ENCODE measurements around the gene SGPL1.

The SGPL1 gene

DNA sequence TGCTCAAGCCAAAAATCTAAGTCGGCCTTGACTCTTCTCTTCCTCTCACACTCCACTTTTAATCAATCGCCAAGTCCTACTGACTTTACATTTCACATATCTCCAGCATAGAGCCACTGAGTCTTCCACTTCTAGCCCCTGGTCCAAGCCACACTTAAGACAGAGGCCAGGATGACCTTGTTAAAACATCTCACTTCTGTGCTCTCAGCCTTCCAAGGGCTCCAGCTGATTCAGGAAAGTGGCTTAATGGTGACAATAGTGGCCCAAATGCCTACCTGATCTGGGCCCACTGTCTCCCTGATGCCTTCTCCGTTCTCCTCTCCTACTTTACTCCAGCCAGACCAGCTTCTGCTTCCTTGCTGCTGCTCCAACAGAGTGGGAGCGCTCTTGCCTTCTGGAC, 35.0 kb upstream of the SGPL1 start:
- no peak for DNase-seq (ENCODE audit: low read depth)

DNA sequence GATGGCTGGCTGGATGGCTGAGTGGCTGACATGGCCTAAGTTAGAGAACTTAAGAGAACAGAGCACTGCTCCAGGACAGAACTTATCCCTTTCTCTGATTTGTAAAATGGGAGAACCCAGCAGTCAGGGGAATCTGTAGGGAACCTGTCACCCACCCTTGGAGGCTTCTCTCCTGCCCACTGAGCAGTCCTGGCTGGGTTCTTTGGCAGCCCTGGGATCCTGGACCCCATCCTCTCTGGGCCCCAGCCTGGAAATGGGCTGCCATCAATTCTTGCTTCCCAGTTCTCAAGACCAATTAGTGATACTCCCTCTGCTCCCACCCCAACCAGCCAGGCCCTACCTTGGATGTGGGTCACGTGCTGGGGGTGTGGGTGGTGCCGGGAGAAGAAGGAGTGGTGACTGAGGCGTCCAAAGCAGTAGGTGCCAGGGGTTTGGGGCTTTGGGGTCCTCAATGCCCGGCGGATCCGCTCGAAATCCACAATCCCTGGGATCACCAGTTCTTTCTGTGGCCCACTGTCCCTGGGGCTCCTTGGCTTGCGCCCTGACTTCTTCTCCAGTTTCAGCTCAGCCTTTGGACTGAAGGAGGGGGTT, 34.2 kb upstream of the SGPL1 start:
- DNase-seq (ENCODE audit: low read depth): no peak

DNA sequence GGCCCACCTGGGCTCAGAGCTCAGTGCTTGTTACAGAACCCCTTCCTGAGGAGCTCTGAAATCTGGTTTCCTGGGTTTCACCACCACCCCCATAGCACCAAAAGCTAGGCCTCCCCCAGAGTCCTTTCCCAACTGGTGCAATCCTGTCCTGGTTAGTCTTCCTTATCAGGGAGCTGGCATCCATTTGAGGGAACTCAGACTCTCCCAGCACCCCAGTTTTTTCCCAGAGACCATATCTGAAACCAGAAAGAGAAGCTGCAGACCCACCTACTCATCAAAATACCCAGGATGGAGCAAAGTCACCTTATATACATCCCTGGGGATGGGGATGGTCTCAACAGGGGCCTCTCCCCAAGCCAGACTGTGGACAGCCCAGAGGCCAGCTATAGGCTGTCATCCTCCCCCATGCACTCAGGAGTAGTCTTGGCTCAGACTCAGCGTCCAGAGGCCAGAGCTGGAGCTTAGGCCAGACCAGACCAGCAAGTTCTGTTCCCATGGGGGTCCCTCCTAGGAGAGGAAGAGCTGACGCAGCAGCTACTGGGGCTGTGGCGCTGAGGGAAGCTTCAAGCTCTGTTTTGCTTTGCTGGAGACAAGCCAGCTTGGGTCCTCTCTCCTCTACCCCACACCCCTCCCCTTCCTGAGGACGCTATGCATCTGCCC, 33.5 kb upstream of the SGPL1 start:
- DNase-seq (ENCODE audit: low read depth): no peak

DNA sequence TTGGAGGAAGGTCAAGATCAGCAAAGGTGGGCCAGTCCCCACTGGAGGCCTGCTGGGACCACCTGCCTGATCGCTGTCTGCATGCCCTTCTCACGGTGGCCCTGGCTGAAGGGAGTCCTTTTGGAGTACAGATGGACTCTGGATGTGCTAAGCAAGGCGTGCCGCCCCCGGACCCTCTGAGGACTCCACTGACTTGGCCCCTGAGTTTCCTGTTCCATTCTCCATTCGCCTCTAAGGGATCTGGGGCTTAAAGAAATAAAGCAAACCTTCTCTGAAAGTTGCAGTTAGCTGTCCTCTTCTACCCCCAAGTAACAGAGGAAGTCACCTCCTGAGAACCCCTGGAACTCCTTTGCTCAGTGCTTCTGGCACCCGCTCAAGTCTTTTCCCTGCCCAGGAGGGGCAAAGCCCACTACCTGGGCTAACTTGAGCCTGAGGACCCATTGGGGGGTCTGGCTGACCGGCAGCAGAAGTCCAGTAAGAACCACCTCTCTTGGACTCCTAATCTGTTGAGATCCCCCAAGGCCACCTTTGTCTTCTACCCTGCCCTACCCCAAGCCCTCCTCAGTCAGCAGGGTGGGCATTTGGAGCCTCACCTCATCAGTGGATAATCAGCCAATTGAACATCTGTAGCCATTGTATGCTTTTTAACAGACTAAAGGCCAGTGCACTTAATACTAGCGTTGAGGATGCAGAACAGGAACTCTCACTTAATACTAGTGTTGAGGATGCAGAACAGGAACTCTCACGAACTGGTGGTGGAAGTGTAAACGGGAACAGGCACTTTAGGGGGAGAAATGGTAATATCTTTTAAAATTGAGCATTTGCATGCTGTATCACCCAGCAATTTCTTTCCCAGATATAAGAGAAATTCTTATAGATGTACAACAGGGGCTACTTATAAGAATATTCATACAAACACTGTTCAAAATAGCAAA, 32.7 kb upstream of the SGPL1 start:
- no peak for DNase-seq (ENCODE audit: low read depth)

DNA sequence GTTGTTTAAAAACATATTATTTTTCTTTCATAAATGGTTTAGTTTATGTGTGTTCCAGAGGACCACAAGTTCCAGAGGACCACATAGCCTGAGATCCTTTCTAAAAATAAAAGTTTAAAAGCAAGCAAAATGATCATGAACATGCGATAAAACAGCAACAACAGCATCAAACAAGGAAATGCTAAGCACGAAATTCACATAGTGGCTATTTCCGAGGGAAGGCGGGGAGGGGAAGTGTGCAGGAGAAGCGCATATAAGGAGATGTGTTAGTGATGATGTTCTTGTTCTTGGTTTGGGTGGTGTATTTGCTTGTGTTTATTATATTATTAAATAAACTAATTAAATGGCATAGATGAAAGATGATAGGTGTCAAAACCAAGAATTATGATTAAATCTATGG, 31.7 kb upstream of the SGPL1 start:
- DNase-seq (ENCODE audit: low read depth): no peak

DNA sequence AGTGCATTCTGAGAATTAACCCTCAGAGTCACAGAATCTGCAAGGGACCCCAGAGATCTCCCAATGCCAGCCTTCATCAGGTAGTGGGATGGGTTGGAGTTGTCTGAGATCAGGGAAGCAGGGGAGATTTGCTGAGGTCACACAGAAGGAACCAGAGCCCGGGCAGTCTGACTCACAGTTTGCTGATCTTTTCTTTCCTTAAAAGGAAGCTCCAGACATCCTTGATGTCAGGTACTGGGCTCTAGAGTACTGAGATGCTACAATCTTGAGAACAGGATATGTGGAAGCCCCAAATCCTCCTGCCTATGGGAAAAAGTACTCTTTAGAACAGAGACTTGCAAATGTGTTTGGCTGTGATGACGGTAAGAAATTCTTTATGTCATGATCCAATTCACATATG, 31.3 kb upstream of the SGPL1 start:
- DNase-seq (ENCODE audit: low read depth): no peak

DNA sequence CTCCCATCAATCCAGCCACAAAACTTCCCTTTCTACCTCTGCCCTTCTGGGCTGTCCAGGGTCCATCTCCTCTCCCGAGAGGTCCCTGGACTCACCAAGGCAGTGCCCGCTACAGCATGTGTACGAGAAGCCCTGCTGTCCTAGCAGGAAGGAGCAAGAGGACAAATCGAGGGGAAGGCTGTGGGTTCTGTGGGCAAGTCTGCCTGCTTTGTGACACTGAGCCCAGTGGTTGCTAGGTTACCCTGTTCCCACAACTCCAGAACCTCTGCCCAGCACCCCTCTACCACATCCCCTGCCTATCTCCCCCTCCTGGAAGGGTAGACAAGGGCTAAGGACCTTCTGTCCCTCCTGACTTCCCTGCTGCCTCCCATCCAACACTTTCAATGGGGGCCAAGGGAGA, 30.6 kb upstream of the SGPL1 start, which contains the start of gene TBATA:
TSS of gene TBATA (minus strand) at position 188 of the 400 bp plus-strand sequence. CDS start 1,998 bp downstream, outside the sequence.
- DNase-seq (ENCODE audit: low read depth): no peak

DNA sequence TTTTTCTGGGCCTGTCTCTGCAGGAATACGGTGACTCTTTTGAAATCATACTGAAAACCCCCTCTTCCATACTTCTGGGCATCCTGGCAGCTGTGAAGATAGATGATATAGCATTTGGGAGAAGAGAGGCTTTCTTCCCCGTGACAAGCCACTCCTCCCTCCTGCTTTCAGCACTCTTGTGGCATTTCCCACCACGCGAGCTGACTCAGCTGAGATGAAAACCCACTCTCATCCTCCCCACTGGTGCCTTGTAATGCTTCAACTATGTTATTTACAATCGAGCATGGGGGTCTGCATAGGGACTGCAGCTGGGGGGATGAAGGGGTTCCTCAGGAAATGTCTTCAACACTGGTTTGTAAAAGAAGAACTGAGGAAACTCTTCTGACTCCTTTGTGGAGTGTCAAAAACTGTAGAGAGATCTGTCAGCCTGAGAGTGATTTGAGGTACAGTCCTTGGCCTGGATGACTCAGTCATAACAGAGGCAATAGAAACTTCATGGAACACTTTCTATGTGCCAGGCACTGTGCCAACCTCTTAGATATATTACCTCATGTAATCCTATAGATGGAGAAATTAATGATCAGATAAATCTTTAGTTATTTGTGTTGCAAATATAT, 28.8 kb upstream of the SGPL1 start:
- no peak for DNase-seq (ENCODE audit: low read depth)

DNA sequence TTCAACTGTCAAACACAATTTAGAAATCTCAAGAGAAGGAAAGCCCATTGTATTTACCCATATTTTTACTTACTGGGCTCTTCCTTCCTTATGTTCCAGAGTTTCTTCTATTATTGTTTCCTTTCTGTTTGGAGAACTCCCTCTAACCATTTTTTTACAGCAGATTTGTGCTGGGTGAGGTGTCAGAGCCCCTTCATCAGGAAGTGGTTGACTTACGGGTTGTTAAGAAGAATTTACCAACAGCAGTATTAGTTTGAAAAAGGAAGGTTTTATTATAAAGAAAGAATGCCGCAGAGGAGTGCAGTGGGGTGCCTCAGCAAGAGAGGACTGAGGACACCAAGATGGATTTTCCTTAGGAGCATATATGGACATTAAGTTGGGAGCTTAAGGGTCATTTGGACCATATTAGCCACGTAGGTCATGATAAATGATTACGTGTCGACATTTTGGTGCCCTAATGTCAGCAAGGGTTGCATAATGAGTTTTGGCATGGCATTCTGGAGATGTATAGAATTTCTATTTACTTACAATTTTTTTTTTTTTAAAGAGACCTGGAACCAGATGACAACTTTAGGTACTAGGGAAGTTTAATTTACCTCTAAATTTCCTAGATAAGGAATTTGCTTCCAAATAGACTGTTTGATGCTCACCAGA, 24.2 kb upstream of the SGPL1 start:
- no peak for DNase-seq (ENCODE audit: low read depth)

DNA sequence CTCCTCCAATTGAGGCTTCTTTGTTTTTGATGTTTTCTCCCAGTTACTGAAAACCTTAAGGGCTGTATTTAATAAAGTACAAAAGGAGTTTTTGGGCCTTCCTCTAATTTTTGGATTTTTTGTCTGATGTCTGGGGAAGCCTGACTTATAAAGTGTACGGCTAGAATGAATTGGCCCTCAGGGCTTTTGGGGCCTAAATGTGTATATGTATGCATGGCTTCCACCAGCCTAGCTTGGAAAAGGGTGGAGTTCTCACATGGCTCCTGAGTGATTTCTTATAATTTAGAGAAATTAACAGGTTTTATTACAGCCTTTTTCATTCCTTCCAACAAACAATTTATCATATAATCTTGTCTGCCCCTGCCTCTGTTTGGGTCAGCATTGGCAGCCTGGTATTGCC, 20.1 kb upstream of the SGPL1 start:
- no peak for DNase-seq (ENCODE audit: low read depth)

DNA sequence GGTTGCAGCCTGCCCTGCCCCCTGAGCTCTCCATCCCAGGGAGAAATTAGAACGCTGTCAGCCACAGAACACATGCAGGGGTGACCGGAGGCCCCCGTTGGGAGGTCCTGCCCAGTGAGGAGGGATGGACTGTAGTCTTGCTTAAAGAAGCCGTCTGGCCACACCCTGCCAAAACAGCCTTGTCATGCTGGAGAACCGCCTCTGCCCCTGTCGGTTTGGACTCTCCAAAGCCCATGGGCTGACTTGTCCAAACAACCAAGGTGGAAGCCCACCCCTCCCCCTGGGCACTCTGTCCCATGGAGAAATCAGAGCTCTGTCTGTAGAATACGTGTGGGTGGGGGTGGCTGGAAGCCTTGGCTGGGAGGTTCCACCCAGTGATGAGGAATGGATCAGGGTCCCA, 17.9 kb upstream of the SGPL1 start:
- no peak for DNase-seq (ENCODE audit: low read depth)

DNA sequence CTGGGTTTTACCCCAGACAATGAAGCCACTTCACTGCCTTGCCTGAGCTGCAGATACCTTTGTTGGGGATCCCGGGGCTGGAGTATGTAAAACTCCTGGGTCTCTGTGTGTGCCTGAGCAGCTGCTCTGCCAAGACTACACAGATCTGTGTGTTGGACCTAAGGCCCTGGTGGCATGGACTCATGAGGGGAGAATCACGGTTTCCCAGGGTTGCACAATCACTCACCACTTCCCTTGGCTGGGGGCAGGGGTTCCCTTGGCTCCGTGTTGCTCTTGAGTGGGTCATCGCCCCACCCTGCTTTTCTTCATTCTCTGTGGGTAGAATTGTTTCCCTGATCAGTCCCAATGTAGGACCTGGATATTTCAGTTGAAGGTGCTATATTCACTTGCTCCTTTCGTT, 16.6 kb upstream of the SGPL1 start:
- no peak for DNase-seq (ENCODE audit: low read depth)

DNA sequence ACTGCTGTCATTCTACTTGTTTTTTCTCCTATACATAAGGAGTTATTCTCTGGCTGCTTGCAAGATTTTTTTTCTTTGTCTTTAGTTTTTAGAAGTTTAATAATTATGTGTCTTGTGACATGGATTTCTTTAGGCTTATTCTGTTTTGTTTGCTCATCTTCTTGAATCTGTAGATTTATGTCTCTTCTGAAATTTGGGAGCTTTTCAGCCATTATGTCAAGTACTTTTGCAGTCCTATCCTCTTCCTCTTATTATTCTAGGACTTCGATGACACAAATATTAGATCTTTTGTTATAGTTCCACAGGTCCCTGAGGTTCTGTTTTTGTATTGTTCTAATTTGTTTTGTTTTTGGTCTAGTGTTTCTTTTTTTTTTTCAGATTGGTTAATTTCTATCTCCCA, 13.9 kb upstream of the SGPL1 start:
- no peak for DNase-seq (ENCODE audit: low read depth)

DNA sequence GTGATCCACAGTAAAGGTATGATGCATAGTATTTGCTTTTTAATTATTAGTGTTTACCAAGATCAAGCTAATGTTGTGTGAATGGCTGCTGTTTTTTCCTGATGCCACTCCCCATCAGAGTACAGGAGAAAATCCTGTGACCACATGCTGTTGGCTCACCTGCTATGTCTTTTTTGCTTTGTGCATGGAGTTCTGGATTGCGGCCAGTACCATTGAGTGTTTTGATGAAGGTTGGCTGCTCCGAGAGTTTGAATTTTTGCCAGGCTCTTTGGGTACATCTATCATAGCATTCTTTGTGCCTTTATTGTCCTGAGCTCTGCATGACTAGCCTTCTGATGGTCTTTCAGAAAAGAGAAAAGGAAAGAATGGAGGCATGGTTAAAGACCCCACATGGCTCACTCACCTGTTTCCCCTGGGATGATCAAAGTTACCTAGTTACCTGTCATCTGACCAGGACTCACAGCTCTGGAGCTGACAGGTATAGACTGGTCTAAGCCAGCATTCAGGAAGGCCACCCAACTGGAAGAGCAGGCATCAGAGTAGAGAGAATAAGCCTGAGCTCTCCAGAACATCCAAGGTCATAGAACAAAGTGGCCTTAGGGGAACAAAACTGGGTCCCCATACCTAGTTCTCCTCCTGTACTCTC, 11.8 kb upstream of the SGPL1 start:
- DNase-seq (ENCODE audit: low read depth): no peak

DNA sequence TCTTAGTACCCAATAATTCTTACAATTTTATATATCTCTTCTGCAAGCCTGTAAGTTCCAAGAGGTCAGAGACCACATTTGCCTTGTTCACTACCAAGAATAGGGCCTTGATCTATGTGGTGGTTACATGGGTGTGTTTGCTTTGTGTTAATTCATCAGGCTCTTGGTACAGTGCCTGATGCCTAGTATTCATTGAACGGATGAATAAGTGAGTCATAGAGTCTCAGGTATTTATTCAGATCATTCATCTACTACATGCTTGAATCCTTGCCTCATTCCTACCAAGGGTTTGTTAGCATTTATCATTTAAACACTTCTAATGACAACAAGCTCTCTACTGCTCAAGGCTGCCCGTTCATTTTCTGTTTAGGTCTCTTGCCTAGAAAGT, 11.3 kb upstream of the SGPL1 start:
- DNase-seq (ENCODE audit: low read depth): no peak

DNA sequence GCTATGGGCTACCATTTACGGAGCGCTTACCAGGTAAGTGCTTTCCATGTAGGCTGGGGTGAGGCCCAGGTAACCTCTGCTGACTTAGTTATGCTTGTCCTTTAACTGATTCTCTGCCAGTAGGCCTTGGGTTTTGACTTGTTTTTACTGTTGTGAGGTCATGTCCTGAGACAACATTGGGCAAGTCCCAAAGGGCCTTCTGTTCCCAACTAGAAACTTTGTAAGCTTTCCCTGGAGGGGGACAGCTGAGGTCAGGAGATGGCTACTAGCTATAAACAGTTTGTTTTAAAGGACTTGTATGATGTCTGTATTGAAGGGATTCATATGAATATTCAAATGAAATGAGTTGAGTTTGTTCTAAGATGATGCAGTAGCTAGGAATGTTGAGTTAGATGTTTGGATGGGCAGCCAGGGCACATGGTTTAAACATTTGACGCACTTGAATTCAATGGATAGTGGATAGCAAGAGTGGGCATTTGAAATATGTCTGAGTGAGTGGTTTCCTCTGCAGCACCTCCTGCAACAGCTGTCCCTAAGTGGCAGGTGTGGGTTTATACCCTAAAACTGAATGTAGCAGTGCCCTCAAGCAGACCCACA, 10.0 kb upstream of the SGPL1 start:
- DNase-seq (ENCODE audit: low read depth): no peak

DNA sequence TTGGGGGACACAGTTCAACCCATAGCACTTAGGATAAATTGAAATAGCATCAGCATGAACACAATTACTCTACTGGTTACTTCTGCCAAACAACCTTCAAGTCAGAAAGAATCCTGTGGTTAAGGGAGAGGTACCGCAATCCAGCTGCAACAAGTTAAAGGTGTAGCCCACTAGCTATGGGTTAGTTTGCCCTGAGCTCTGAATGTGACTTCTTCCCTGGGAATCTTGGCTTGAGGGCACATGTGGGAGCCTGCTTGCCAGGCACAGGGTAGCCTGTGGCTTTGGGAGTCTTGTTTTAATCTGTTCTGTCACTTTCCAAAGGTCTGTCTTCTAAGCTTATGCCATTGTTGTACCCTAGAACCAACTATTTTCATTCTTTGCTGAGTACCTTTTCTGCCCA, 8.9 kb upstream of the SGPL1 start:
- DNase-seq (ENCODE audit: low read depth): no peak

DNA sequence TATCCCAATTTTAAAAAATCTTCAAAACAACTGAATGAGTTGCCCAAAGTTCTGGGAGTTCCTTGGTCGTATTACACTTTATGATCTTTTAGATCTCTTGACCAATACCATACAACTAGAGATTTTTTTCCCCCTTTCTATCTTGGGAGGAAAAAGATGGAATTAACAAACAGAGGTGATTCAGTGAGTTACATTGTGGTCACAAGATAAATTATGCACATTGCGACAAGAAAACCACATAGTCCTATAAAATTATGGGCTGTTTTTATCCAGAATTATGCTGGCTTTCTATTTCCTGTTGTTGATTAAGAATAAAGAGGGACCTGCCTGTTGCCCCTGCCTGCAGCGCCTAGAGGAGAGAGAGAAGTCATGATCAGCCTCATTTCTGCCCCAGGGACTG, 8.2 kb upstream of the SGPL1 start:
- DNase-seq (ENCODE audit: low read depth): no peak

DNA sequence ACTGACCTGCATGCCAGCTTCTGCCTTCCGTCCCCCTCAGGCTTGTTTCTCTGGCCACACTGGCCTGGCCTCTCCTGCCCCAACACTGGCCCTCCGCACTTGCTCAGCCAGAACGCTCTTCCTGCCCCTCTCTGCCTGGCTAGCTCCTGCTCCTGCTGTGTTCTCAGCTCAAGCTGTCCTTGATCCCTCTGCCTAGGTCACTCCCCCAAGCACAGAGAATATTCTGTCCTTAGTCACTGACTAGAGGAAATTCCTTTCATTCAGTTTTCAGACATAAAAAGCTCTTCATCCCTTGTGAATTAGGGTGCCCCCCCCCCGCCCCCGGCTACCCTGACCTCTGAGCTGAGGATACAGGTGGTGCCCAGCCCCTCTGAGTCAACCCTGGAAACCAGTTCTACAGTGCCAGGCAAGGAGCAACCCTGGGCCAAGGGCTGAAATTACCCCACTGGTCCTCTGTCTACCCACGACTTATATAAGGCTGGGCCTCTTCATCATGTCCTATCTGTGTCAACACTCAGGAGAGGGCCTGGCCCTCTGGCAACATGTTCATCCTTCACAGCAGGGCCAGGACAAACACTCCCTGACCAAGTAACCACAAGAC, 6.6 kb upstream of the SGPL1 start:
- no peak for DNase-seq (ENCODE audit: low read depth)

DNA sequence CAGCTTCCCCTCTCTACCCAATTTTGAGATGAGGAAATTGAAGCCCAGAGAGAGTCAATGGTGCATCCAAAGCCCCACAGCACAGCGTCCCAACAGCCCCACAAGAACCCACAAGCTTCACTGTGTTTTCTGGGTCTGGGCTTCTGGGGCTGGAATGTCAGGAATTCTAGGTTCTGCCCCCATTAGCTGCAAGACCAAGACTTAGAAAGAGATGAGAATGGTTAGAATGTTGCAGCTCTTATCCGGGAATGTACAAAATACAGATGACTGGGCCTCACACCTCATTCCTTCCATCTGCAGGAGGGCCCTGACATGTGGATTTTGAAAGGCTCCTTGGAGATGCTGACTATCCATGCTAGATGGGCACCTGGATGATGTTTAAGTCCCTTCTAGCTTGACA, 6.0 kb upstream of the SGPL1 start:
- no peak for DNase-seq (ENCODE audit: low read depth)

DNA sequence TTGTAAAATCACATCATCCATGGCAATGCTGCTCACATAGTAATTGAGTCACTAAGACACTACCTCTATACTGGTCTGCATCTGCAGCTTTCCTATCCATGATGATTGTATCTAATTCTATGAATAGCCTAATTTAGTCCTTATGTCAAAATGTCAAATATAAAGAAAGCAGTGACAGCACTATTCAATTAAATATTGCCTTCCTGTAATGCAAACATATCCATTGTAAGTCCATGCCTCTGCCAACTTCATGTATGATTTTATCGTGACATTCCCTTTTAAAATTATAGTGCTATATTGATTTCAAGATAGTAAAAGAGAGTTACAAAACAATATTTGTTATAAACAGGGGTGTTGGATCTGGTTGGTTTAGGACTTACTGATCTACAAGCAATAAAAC, 4.8 kb upstream of the SGPL1 start:
- no peak for DNase-seq (ENCODE audit: low read depth)
